Thymus (tissue), 11 donors: ENCODE measurements around the gene CD93. TPM values are rescaled to one million over a fixed set of nuclear protein-coding genes. Genes with fewer than 3 reads are reported as not detected.

Experiments used
- DNase-seq, 9 donors: peaks; one replicate each; pipeline ENCODE4 v3.0.0-alpha.2; 2013; ENCODE audit warnings: low spot score in 9 of 9, low read depth in 6 of 9, missing footprints in 1 of 9
- H3K27ac ChIP-seq, 2 donors: one replicate each; pipeline ENCODE4 v1.5.1; 2013; ENCODE audit warnings: control low read depth in 1 of 2, low read depth in 1 of 2, low read length in 1 of 2, mild to moderate bottlenecking in 1 of 2, moderate library complexity in 1 of 2
- H3K27me3 ChIP-seq, 2 donors: one replicate each; pipeline ENCODE4 v1.5.1; 2013; ENCODE audit warnings: low read length in 1 of 2; ENCODE audit not compliant: control insufficient read depth in 2 of 2, insufficient read depth in 1 of 2
- H3K36me3 ChIP-seq, 2 donors: one replicate each; pipeline ENCODE4 v1.5.1; 2013; ENCODE audit warnings: low read length in 1 of 2, mild to moderate bottlenecking in 1 of 2, moderate library complexity in 1 of 2; ENCODE audit not compliant: control insufficient read depth in 2 of 2, insufficient read depth in 2 of 2
- H3K4me1 ChIP-seq, 2 donors: one replicate each; pipeline ENCODE4 v1.5.1; 2013; ENCODE audit warnings: low read length in 2 of 2; ENCODE audit not compliant: control insufficient read depth in 2 of 2, insufficient read depth in 2 of 2
- H3K4me3 ChIP-seq, 2 donors: one replicate each; pipeline ENCODE4 v1.5.1; 2013; ENCODE audit warnings: low read length in 2 of 2, control low read depth in 1 of 2, mild to moderate bottlenecking in 1 of 2
- H3K9me3 ChIP-seq, 2 donors: one replicate each; pipeline ENCODE4 v1.5.1; 2013; ENCODE audit warnings: low read length in 1 of 2, mild to moderate bottlenecking in 1 of 2; ENCODE audit not compliant: control insufficient read depth in 2 of 2, insufficient read depth in 1 of 2
- WGBS: extraction: QIAGEN DNeasy Blood & Tissue Kit; methylation state at CpG from one replicate; pipeline ENCODE4 v1.1.7; 2013; 5-methylcytosine and 5-hydroxymethylcytosine counted together
- polyA plus RNA-seq: library from polyadenylated mRNA; stranded (reverse); fragments of 200-250 nt; gene quantifications from one replicate; pipeline ENCODE4 v1.2.3, GENCODE V29; 2013
- total RNA-seq: library from RNA; stranded (reverse); fragments of 120-200 nt; gene quantifications from one replicate; pipeline ENCODE4 v1.2.4, GENCODE V29; 2013
- donor health status: healthy.

CD93 gene
- total and polyA plus RNA-seq, 2 donors, result 16.4 to 19.8 TPM

DNA sequence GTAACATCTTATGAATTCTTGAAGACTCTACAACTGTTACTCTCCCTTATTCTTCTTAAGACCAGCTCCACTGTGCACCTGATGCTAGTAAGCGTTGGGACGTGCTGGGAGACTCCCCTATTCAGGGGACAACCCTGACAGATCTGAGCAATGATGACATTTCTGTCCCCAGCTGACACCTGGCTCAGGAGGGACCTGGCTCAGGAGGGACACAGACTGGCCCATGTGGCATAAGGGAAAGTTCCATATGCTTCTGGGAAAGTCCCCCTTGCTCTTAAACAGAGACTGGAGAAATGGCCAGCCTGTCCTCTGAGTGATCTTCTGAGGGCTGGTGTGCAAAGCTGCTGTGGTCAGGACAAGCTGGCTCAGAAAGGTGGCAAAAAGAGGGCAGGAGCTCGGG is 10.0 kb upstream of the CD93 start:
- no peak overlapping the region for H3K27ac ChIP-seq

DNA sequence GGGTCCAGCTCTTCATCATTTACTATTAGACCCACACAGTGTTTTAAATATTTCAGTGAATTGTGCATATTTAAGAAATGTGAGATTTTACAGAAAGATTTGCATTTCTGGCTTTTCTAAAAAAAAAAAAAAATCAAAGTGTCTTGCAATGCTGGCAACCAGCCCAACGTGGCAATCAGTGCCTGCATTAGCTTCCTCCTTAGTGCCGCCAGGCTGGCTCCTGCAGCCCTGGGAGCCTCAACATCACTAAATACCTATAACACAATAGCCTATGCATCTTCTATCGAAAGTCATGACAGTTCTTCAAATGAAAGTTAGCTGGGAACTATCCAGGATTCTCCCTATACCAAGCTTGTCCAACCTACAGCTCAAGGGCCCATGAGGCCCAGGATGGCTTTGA is 9.4 kb upstream of the CD93 start:
- H3K4me3 ChIP-seq, result no peak overlapping the region
- H3K4me1 ChIP-seq, result peaks cover 0 to 5% of the 10 kb centered on the region in 2 donors
- no peaks in the 10 kb centered on the region for H3K9me3 ChIP-seq
- H3K27ac ChIP-seq, result no peak overlapping the region
- H3K36me3 ChIP-seq, result no peaks in the 10 kb centered on the region
- no peak for DNase-seq
- no peaks in the 10 kb centered on the region for H3K27me3 ChIP-seq
- 79% methylated on average over 3 of the region's 3 CpGs for WGBS

More for the DNA sequence above, 10.0 kb upstream of the CD93 start:
- Histone ChIP-seq H3K36me3 (no peaks in the 10 kb centered on the region), H3K4me1 (peaks cover 0 to 5% of the 10 kb centered on the region in 2 donors), H3K4me3 (no peak overlapping the region), H3K9me3 (no peaks in the 10 kb centered on the region), H3K27me3 (no peaks in the 10 kb centered on the region)
- no peak for DNase-seq
- WGBS, result 96% methylated on average over 3 of the region's 3 CpGs

DNA sequence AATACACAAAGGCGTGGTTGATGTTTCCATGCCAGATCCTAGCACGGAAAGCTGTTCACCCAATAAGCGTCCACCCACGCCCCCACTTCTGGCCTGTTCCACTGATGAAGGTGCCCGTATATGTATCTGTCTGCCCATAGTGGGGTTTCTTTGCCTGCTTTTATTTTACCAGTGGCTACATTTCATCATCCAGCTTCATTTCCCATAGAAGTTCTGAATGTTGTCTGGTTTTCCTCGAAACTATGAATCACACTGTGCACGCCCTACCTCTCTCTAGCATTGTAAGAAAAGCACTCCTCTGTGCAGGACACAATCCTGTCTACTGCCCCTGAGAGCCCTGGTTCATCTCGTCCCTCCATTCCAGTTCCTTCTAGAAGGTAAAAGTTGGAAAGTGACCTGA is 8.8 kb upstream of the CD93 start:
- Histone ChIP-seq H3K36me3 (no peaks in the 10 kb centered on the region), H3K4me3 (no peak overlapping the region), H3K4me1 (peaks cover 0 to 3% of the 10 kb centered on the region in 2 donors), H3K9me3 (no peaks in the 10 kb centered on the region), H3K27me3 (no peaks in the 10 kb centered on the region), H3K27ac (no peak overlapping the region)
- DNase-seq, result no peak
- WGBS, result 95% methylated on average over 8 of the region's 8 CpGs

DNA sequence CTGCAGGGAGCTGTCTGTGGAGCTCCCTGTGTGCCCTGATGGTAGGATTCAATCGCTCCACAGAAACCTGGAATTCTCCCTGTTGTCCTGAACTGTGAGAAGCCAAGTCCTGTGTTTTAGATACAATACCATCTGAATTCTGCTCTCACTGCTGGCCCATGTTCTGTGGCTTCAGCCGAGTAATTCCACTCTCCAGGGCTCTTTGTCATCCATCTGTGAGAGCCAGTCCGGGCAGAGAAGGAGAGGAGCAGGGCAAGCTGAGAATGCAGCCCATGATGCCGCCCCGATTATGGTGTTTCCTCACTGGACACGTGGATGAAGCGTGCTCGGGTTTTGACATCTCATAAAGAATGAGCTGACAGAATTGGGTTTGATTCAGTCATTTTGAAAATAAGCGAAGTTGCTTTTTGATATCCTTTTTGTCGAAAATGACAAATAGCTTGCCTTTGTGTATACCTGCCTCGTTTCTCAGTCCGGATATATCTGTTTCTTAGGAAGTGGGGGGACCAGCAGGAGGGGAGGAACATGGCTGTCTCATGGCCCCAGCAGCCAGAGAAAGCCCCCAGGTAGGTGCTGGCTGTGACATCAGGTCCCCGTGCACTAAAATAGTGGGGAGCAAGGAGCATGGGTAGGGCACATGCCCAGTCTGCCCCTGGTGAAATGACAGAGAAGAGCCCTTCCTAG is 8.2 kb upstream of the CD93 start:
- H3K4me1 ChIP-seq, result no peaks in the 10 kb centered on the region
- H3K9me3 ChIP-seq, result no peaks in the 10 kb centered on the region
- no peak for DNase-seq
- no peak overlapping the region for H3K27ac ChIP-seq
- 92% methylated on average over 13 of the region's 13 CpGs for WGBS
- no peak overlapping the region for H3K4me3 ChIP-seq
- no peaks in the 10 kb centered on the region for H3K27me3 ChIP-seq
- no peaks in the 10 kb centered on the region for H3K36me3 ChIP-seq

DNA sequence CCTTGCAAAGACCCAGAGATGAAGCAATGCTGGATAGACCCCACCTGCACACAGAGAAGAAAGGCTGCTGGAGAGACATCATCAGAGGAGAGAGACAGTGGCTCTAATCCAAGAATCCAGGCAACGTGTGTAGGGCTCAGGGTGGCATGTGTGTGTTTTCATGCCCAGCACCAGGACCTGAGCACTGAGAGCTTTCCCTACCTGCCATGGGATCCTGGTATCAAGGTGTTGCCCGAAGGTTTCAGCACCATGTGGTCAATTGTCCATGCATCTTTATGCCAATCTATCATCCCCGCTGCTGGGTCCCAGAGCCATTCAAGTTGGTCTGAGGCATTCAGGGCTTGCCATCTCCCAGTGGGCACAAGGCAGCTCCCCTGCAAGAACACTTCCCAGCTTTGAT is 7.5 kb upstream of the CD93 start:
- no peaks in the 10 kb centered on the region for H3K27me3 ChIP-seq
- DNase-seq, result no peak
- H3K4me3 ChIP-seq, result no peak overlapping the region
- WGBS, result 65% methylated on average over 3 of the region's 3 CpGs
- no peak overlapping the region for H3K27ac ChIP-seq
- no peaks in the 10 kb centered on the region for H3K9me3 ChIP-seq
- H3K4me1 ChIP-seq, result no peaks in the 10 kb centered on the region
- no peaks in the 10 kb centered on the region for H3K36me3 ChIP-seq

DNA sequence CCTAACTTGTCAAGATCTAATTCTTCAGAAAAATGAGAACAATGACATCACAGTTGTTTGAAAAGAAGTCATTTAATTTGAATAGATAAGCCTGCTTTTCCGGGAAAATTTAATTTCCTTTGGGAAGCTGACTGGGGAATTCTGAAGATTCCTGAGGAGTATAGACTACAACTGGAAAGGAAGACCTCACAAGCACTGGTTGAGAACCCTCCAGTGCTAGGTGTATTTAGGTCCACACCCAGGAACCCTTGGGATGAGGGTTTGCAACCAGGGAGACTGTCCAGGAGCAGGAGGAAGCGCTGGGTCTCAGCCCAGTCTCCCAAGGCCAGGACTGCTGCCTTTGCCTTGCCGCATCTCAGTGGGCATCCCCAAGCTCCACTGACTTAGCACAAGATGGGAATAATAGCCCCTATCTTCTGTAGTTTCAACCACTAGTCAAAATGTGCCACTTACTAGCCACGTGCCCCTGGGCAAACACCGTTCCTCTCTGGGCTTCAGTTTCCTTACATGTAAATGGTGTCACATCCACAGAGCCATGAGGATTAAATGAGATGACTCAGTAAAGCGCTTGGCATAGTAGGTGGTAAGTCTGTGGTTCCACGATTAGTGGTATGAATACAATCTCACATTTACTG is 6.9 kb upstream of the CD93 start:
- Histone ChIP-seq H3K27me3 (no peaks in the 10 kb centered on the region), H3K27ac (no peak overlapping the region), H3K36me3 (no peaks in the 10 kb centered on the region), H3K9me3 (no peaks in the 10 kb centered on the region), H3K4me1 (no peaks in the 10 kb centered on the region), H3K4me3 (no peak overlapping the region)
- 90% methylated on average over 7 of the region's 7 CpGs for WGBS
- no peak for DNase-seq

DNA sequence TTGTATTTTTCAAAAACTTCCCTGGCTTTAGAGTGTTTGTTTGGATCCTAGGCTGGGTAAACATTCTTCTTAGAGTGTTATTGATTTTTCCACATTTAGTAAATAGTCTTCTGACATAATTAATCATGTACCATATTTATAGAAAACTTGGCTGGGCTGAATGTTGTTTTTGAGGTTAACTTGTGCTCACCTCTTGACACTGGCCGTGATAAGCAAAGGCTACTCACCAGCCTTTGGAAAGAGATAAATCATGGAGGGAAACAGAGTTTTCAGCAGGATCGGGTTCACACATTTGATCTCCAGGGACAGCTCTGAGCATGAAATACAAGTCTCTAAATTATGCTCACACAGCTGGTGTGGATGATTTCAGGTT is 6.2 kb upstream of the CD93 start:
- Histone ChIP-seq H3K27me3 (no peaks in the 10 kb centered on the region), H3K4me3 (no peak overlapping the region), H3K4me1 (peaks cover 0 to 5% of the 10 kb centered on the region in 2 donors), H3K9me3 (no peaks in the 10 kb centered on the region), H3K27ac (no peak overlapping the region), H3K36me3 (no peaks in the 10 kb centered on the region)
- WGBS, result 94% methylated on average over 2 of the region's 2 CpGs
- no peak for DNase-seq

DNA sequence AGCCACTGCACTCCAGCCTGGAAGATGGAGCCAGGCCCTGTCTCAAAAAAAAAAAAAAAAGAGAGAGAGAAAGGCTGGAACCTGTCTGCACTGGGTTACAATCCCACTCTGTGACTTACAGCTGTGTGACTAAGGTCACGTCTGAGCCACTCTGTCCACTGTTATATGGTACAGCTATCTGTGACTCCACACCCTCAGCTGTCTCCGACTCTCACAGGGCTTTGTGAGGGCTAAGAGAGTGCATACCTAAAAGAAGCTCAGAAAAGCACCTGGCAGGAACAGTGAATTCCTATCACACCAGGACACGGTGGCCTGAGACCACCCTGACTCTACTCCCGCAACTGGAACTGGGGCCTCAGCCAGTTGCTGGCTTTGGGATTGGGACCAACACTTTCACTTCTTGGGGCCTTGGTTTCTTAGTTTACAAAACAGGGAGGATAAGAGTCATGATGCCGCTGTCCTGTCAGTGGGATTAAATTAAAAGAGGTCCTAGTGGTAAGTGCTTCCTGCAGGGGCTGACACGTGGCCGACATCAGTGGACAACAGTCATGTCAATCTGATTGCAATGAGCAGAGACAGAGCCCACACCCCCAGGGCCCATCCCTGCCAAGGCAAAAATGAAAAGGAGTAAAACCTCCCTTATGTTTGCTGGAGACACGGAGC is 5.7 kb upstream of the CD93 start:
- no peak overlapping the region for H3K27ac ChIP-seq
- WGBS, result 93% methylated on average over 8 of the region's 8 CpGs
- H3K4me1 ChIP-seq, result peaks cover 3 to 10% of the 10 kb centered on the region in 2 donors
- H3K36me3 ChIP-seq, result no peaks in the 10 kb centered on the region
- DNase-seq, result no peak
- no peaks in the 10 kb centered on the region for H3K9me3 ChIP-seq
- no peak overlapping the region for H3K4me3 ChIP-seq
- H3K27me3 ChIP-seq, result no peaks in the 10 kb centered on the region

DNA sequence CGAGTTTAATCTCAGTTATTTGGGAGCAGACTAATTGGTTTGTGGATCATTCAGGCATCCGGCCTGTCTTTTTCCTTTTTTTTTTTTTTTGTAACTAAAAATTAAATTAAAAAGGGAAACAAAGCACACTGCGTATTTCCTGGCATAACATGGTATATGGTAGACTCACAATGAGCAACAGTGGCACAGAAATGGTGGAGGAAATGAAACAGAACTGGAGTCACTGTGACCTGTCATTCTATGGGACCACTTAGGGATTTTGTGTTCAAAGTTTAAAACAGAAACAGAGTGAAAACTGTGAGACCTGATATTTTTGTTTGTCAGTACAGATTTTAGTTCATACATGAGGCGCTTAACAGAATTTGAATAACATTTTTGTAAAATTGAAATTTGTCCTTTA is 4.8 kb upstream of the CD93 start:
- Histone ChIP-seq H3K27ac (no peak overlapping the region), H3K27me3 (no peaks in the 10 kb centered on the region), H3K4me1 (peaks cover 8 to 19% of the 10 kb centered on the region in 2 donors), H3K9me3 (no peaks in the 10 kb centered on the region), H3K36me3 (no peaks in the 10 kb centered on the region), H3K4me3 (no peak overlapping the region)
- no peak for DNase-seq
- WGBS, result 85% methylated on average over 4 of the region's 4 CpGs
